GM23338 (cell line): ENCODE results near the gene CLCF1. TPM values are rescaled to one million over a fixed set of nuclear protein-coding genes. Genes with fewer than 3 reads are reported as not detected.

Experiments
- ATAC-seq: fragments of 200-7000 bp; cut with Tn5 transposase; 3 replicates; pipeline ENCODE4 v1.9.1; 2020
- DNase-seq: peaks from one replicate; pipeline ENCODE4 v3.0.0-alpha.2; 2015; ENCODE audit warnings: low spot score
- H2AFZ ChIP-seq: fragments of 200-600 bp; sonication (generic); 2 replicates; pipeline ENCODE4 v1.8.0; 2016; ENCODE audit warnings: antibody characterized with exemption, mild to moderate bottlenecking, moderate library complexity
- H3F3A ChIP-seq: fragments of 200-600 bp; sonication (generic); replicated peaks from 2 replicates; pipeline ENCODE4 v1.8.0; 2017; ENCODE audit warnings: antibody characterized with exemption, mixed run types, low read depth
- H3K27ac ChIP-seq: fragments of 200-600 bp; sonication (generic); 2 replicates; pipeline ENCODE4 v1.6.1; 2016; ENCODE audit warnings: low read depth
- H3K27me3 ChIP-seq: fragments of 200-600 bp; sonication (generic); 2 replicates; pipeline ENCODE4 v1.8.0; 2016; ENCODE audit warnings: mild to moderate bottlenecking, mixed run types, moderate library complexity; ENCODE audit not compliant: insufficient read depth
- H3K36me3 ChIP-seq: fragments of 200-600 bp; sonication (generic); 2 replicates; pipeline ENCODE4 v1.8.0; 2016; ENCODE audit warnings: mild to moderate bottlenecking; ENCODE audit not compliant: insufficient read depth
- H3K4me1 ChIP-seq: fragments of 200-600 bp; sonication (generic); 2 replicates; pipeline ENCODE4 v1.8.0; 2016; ENCODE audit warnings: mild to moderate bottlenecking, moderate library complexity; ENCODE audit not compliant: insufficient read depth
- H3K4me2 ChIP-seq: fragments of 200-600 bp; sonication (generic); 2 replicates; pipeline ENCODE4 v1.7.1; 2017; ENCODE audit warnings: mixed run types
- H3K4me3 ChIP-seq: fragments of 200-600 bp; sonication (generic); 2 replicates; pipeline ENCODE4 v1.6.1; 2016; ENCODE audit warnings: mixed run types
- H3K79me2 ChIP-seq: fragments of 200-600 bp; sonication (generic); replicated peaks from 2 replicates; pipeline ENCODE4 v1.8.0; 2017; ENCODE audit warnings: mild to moderate bottlenecking; ENCODE audit not compliant: insufficient read depth
- H3K9me2 ChIP-seq: fragments of 200-600 bp; sonication (generic); 2 replicates; pipeline ENCODE4 v1.8.0; 2017; ENCODE audit not compliant: insufficient read depth
- H4K20me1 ChIP-seq: fragments of 200-600 bp; sonication (generic); replicated peaks from 2 replicates; pipeline ENCODE4 v1.8.0; 2017; ENCODE audit warnings: mild to moderate bottlenecking; ENCODE audit not compliant: insufficient read depth
- H3K27ac Mint-ChIP-seq: 2 replicates; pipeline ENCODE4 v1.8.0; 2020; ENCODE audit warnings: inconsistent platforms, mild to moderate bottlenecking, moderate library complexity, mixed read lengths
- H3K27me3 Mint-ChIP-seq: 3 replicates; pipeline ENCODE4 v1.8.0; 2022; ENCODE audit warnings: low read depth, mild to moderate bottlenecking, moderate library complexity, mixed read lengths, inconsistent platforms; ENCODE audit not compliant: insufficient read depth, poor library complexity
- H3K36me3 Mint-ChIP-seq: 3 replicates; pipeline ENCODE4 v1.8.0; 2021; ENCODE audit warnings: low read depth, mild to moderate bottlenecking, inconsistent platforms, moderate library complexity, mixed read lengths
- H3K4me1 Mint-ChIP-seq: 3 replicates; pipeline ENCODE4 v1.8.0; 2020; ENCODE audit warnings: mild to moderate bottlenecking, inconsistent platforms, mixed read lengths
- H3K4me3 Mint-ChIP-seq: 3 replicates; pipeline ENCODE4 v1.8.0; 2021; ENCODE audit warnings: moderate library complexity, mild to moderate bottlenecking, inconsistent platforms, mixed read lengths
- H3K9me3 Mint-ChIP-seq: 3 replicates; pipeline ENCODE4 v1.8.0; 2020; ENCODE audit warnings: moderate library complexity, mild to moderate bottlenecking, inconsistent platforms, mixed read lengths
- CREB1 ChIP-seq: fragments of 250-450 bp; sonication (Bioruptor Pico); IDR thresholded peaks from 2 replicates; pipeline ENCODE4 v1.5.0; 2020; ENCODE audit warnings: low read depth, mild to moderate bottlenecking, moderate library complexity
- EZH2 ChIP-seq: fragments of 200-600 bp; sonication (generic); IDR thresholded peaks from one replicate; pipeline ENCODE4 v1.8.0; 2017; ENCODE audit warnings: antibody characterized with exemption, mild to moderate bottlenecking, low read depth; ENCODE audit not compliant: unreplicated experiment
- EZH2phosphoT487 ChIP-seq: fragments of 200-600 bp; sonication (generic); IDR thresholded peaks from one replicate; pipeline ENCODE4 v1.8.1; 2018; ENCODE audit warnings: antibody characterized with exemption; ENCODE audit not compliant: unreplicated experiment
- JUNB ChIP-seq: IDR thresholded peaks from one replicate; pipeline ENCODE4 v1.6.1; 2016; ENCODE audit warnings: antibody characterized with exemption; ENCODE audit not compliant: unreplicated experiment
- NANOG ChIP-seq: IDR thresholded peaks from 2 replicates; pipeline ENCODE4 v1.6.1; 2016; ENCODE audit warnings: antibody characterized with exemption, borderline replicate concordance
- REST ChIP-seq: IDR thresholded peaks from one replicate; pipeline ENCODE4 v1.6.1; 2018; ENCODE audit warnings: antibody characterized with exemption; ENCODE audit not compliant: unreplicated experiment
- STAT1 ChIP-seq: IDR thresholded peaks from one replicate; pipeline ENCODE4 v1.6.1; 2016; ENCODE audit warnings: antibody characterized with exemption; ENCODE audit not compliant: unreplicated experiment
- ZNF114 ChIP-seq: fragments of 250-450 bp; sonication (Bioruptor Pico); IDR thresholded peaks from 2 replicates; pipeline ENCODE4 v1.5.0; 2020; ENCODE audit warnings: mild to moderate bottlenecking, moderate library complexity
- ZNF331 ChIP-seq: fragments of 250-450 bp; sonication (Bioruptor Pico); IDR thresholded peaks from 2 replicates; pipeline ENCODE4 v1.5.0; 2020; ENCODE audit warnings: low read depth, mild to moderate bottlenecking, moderate library complexity
- polyA plus RNA-seq: library from polyadenylated mRNA; unstranded; fragments of >200 nt; fragmentation: Nextera tagmentation; extraction: Ambion mirVana; gene quantifications from 2 replicates; pipeline ENCODE4 v1.2.1, GENCODE V29; 2016
- total RNA-seq: library from RNA; depleted of rRNA; stranded (reverse); fragments of >200 nt; shearing (Covaris generic); gene quantifications from 2 replicates; pipeline ENCODE4 v1.2.3, GENCODE V29; 2014

The CLCF1 gene
- total and polyA plus RNA-seq, 2 experiments from 2014 or later = 0.32 TPM; not detected in 1

GRCh38 chr11:67406420-67406968 is 33.1 kb upstream of the CLCF1 start:
- peaks cover 26% of the 10 kb centered on the region for H3K27me3 Mint-ChIP-seq
- no peak overlapping the region for H3K4me2 ChIP-seq
- H3K36me3 ChIP-seq = no peaks in the 10 kb centered on the region
- H3F3A ChIP-seq = no peaks in the 10 kb centered on the region
- no peak overlapping the region for H2AFZ ChIP-seq
- H3K4me3 ChIP-seq = no peak overlapping the region
- no peak for ATAC-seq
- H4K20me1 ChIP-seq = no peaks in the 10 kb centered on the region
- DNase-seq = no peak
- H3K79me2 ChIP-seq = no peaks in the 10 kb centered on the region
- no peaks in the 10 kb centered on the region for H3K9me3 Mint-ChIP-seq
- no peaks in the 10 kb centered on the region for H3K36me3 Mint-ChIP-seq
- peaks cover 21% of the 10 kb centered on the region for H3K4me1 Mint-ChIP-seq
- TF ChIP-seq ZNF114 (CRISPR knock-in tag) = no peak
- TF ChIP-seq JUNB = no peak
- TF ChIP-seq EZH2 = no peak
- TF ChIP-seq STAT1 = no peak
- no peak for TF ChIP-seq REST
- no peak for TF ChIP-seq ZNF331 (CRISPR knock-in tag)
- no peak for TF ChIP-seq EZH2phosphoT487
- TF ChIP-seq CREB1 = no peak
- H3K4me3 Mint-ChIP-seq = no peak overlapping the region
- no peaks in the 10 kb centered on the region for H3K27me3 ChIP-seq
- peaks cover 11% of the 10 kb centered on the region; the same call in 1 of the 2 replicates for H3K4me1 ChIP-seq
- no peaks in the 10 kb centered on the region for H3K9me2 ChIP-seq
- no peak overlapping the region for H3K27ac Mint-ChIP-seq
- no peak overlapping the region for H3K27ac ChIP-seq

- Histone ChIP-seq H3K36me3 (no peaks in the 10 kb centered on the region), H3K79me2 (peaks cover 4% of the 10 kb centered on the region), H3K27me3 (no peaks in the 10 kb centered on the region), H3K4me3 (no peak overlapping the region), H3F3A (no peaks in the 10 kb centered on the region), H3K4me1 (peaks cover 11% of the 10 kb centered on the region; the same call in 1 of the 2 replicates), H3K9me2 (no peaks in the 10 kb centered on the region), H4K20me1 (no peaks in the 10 kb centered on the region), H3K27ac (no peak overlapping the region), H2AFZ (no peak overlapping the region), H3K4me2 (no peak overlapping the region)
- no peaks in the 10 kb centered on the region for H3K9me3 Mint-ChIP-seq
- peaks cover 20% of the 10 kb centered on the region for H3K4me1 Mint-ChIP-seq
- no peak overlapping the region for H3K27ac Mint-ChIP-seq
- no peak overlapping the region for H3K4me3 Mint-ChIP-seq
- TF ChIP-seq EZH2 = no peak
- no peak for TF ChIP-seq ZNF331 (CRISPR knock-in tag)
- no peak for TF ChIP-seq EZH2phosphoT487
- TF ChIP-seq ZNF114 (CRISPR knock-in tag) = no peak
- TF ChIP-seq NANOG = no peak
- H3K36me3 Mint-ChIP-seq = no peaks in the 10 kb centered on the region
- ATAC-seq = no peak
- DNase-seq = no peak
- H3K27me3 Mint-ChIP-seq = peaks cover 21% of the 10 kb centered on the region
Observed at GRCh38 chr11:67405688-67406339, 32.4 kb upstream of the CLCF1 start.
